ENCODE measurements around the gene SGPP2. TPM values are rescaled to one million over a fixed set of nuclear protein-coding genes. Genes with fewer than 3 reads are reported as not detected.

Gene SGPP2
- polyA plus RNA-seq, 1 donor (not counting 4 experiments of a cell fraction or from before 2014, with no cell fraction given), result 2.6 TPM

DNA sequence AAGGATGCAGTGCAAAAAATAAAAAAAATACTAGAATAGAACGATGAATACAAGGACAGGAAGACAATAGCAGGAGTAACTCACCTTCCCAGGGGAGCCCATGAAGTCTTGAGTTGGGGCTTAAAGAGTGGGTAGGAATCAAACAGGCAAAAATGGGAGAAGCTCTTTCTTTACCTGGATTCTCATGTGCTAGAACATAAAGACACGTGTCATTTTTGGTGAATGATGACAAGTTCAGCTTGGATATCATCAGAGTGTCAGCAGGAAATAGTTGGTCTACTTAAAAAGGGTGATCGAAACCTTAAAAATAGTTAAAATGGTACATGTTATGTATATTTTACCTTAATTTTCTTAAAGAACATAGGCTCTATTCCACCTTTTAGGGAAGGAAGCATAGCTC is 5.7 kb downstream of the SGPP2 start:
- H3K4me2 ChIP-seq (ENCODE audit: control insufficient read depth, extremely low read depth, insufficient read depth, low read depth, low read length), result no peak overlapping the region
- H3K27me3 ChIP-seq (ENCODE audit: control insufficient read depth, extremely low read depth, insufficient read depth, low read length), result no peaks in the 10 kb centered on the region
- FAIRE-seq (no peak), DNase-seq (ENCODE audit: low read depth, low spot score) (no peak)
- H3K36me3 ChIP-seq (ENCODE audit: control insufficient read depth in 2 of 2, extremely low read depth in 1 of 2, insufficient read depth in 2 of 2, low read length in 2 of 2), result no peaks in the 10 kb centered on the region
- H3K4me1 ChIP-seq (ENCODE audit: control insufficient read depth, extremely low read depth, insufficient read depth, low read length), result no peaks in the 10 kb centered on the region
- dilution Hi-C loops (cut with MboI; ENCODE audit: extremely low pct_ligation_motif_present, low sequenced_read_pairs), result no loop called here
- H3K9ac ChIP-seq (ENCODE audit: control insufficient read depth, extremely low read depth, insufficient read depth, low read length), result no peak overlapping the region
- no peaks in the 10 kb centered on the region for H3K79me2 ChIP-seq (ENCODE audit: control insufficient read depth, insufficient read depth, low read length)
- no peak overlapping the region for H3K27ac ChIP-seq (ENCODE audit: control insufficient read depth, insufficient read depth, low read length)
- H3K9me3 ChIP-seq (ENCODE audit: control insufficient read depth, low read depth, low read length), result no peaks in the 10 kb centered on the region
- no peaks in the 10 kb centered on the region for H4K20me1 ChIP-seq (ENCODE audit: control insufficient read depth, extremely low read depth, insufficient read depth, low read length)
- H3K4me3 ChIP-seq (ENCODE audit: control insufficient read depth in 2 of 3, extremely low read depth in 1 of 3, insufficient read depth in 2 of 3, low read depth in 1 of 3, low read length in 3 of 3), result no peak overlapping the region
- no peak overlapping the region for H2AFZ ChIP-seq (ENCODE audit: control insufficient read depth, low read length)
- H3K9me1 ChIP-seq (ENCODE audit: control insufficient read depth, extremely low read depth, insufficient read depth, low read length), result no peaks in the 10 kb centered on the region
- TF ChIP-seq, protein P1, sequence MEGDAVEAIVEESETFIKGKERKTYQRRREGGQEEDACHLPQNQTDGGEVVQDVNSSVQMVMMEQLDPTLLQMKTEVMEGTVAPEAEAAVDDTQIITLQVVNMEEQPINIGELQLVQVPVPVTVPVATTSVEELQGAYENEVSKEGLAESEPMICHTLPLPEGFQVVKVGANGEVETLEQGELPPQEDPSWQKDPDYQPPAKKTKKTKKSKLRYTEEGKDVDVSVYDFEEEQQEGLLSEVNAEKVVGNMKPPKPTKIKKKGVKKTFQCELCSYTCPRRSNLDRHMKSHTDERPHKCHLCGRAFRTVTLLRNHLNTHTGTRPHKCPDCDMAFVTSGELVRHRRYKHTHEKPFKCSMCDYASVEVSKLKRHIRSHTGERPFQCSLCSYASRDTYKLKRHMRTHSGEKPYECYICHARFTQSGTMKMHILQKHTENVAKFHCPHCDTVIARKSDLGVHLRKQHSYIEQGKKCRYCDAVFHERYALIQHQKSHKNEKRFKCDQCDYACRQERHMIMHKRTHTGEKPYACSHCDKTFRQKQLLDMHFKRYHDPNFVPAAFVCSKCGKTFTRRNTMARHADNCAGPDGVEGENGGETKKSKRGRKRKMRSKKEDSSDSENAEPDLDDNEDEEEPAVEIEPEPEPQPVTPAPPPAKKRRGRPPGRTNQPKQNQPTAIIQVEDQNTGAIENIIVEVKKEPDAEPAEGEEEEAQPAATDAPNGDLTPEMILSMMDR (optimal IDR thresholded peaks at IDR 0.05 in 1 of 3, IDR thresholded peaks at IDR 0.05 in 1 of 3, conservative IDR thresholded peaks at IDR 0.05 in 1 of 3; ENCODE audit: extremely low read depth in 1 of 3, insufficient read depth in 2 of 3, low read length in 3 of 3), result no peak
- no peak for TF ChIP-seq EZH2 (IDR thresholded peaks at IDR 0.05; ENCODE audit: low read length)

DNA sequence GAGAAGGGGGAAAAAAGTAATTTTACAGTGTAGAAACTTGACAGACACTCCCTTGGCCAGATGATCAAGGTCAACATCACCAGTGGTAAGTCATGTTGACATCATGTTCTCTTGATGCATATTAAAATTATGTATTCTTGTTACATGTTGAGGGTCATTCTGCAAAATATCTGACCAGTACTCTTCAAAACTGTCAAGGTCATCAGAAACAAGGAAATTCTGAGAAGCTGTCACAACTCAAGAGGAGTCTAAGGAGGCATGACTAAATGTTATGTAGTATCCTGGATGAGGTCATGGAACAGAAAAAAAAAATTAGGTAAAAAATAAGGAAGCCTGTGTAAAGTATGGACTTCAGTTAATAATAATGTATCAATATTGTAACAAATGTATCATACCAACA is 6.3 kb downstream of the SGPP2 start:
- Histone ChIP-seq H3K79me2 (ENCODE audit: control insufficient read depth, insufficient read depth, low read length) (no peaks in the 10 kb centered on the region), H3K27me3 (ENCODE audit: control insufficient read depth, extremely low read depth, insufficient read depth, low read length) (no peaks in the 10 kb centered on the region), H3K9me3 (ENCODE audit: control insufficient read depth, low read depth, low read length) (no peaks in the 10 kb centered on the region), H2AFZ (ENCODE audit: control insufficient read depth, low read length) (no peak overlapping the region), H3K36me3 (ENCODE audit: control insufficient read depth in 2 of 2, extremely low read depth in 1 of 2, insufficient read depth in 2 of 2, low read length in 2 of 2) (no peaks in the 10 kb centered on the region), H3K4me3 (ENCODE audit: control insufficient read depth in 2 of 3, extremely low read depth in 1 of 3, insufficient read depth in 2 of 3, low read depth in 1 of 3, low read length in 3 of 3) (no peak overlapping the region), H3K9ac (ENCODE audit: control insufficient read depth, extremely low read depth, insufficient read depth, low read length) (no peak overlapping the region), H3K4me1 (ENCODE audit: control insufficient read depth, extremely low read depth, insufficient read depth, low read length) (no peaks in the 10 kb centered on the region), H4K20me1 (ENCODE audit: control insufficient read depth, extremely low read depth, insufficient read depth, low read length) (no peaks in the 10 kb centered on the region), H3K4me2 (ENCODE audit: control insufficient read depth, extremely low read depth, insufficient read depth, low read depth, low read length) (no peak overlapping the region), H3K27ac (ENCODE audit: control insufficient read depth, insufficient read depth, low read length) (no peak overlapping the region), H3K9me1 (ENCODE audit: control insufficient read depth, extremely low read depth, insufficient read depth, low read length) (no peaks in the 10 kb centered on the region)
- DNase-seq (ENCODE audit: low read depth, low spot score), result no peak
- dilution Hi-C loops (cut with MboI; ENCODE audit: extremely low pct_ligation_motif_present, low sequenced_read_pairs), result no loop called here
- no peak for TF ChIP-seq EZH2 (IDR thresholded peaks at IDR 0.05; ENCODE audit: low read length)
- TF ChIP-seq, protein P1 (optimal IDR thresholded peaks at IDR 0.05 in 1 of 3, IDR thresholded peaks at IDR 0.05 in 1 of 3, conservative IDR thresholded peaks at IDR 0.05 in 1 of 3; ENCODE audit: extremely low read depth in 1 of 3, insufficient read depth in 2 of 3, low read length in 3 of 3), result no peak
- FAIRE-seq, result no peak
